ENCODE data around the gene H3-3A.

H3-3A gene

GRCh38 chr1:226111098-226111882, 48.8 kb downstream of the H3-3A start:
- DNase-seq (ENCODE audit: low read depth) = no peak

DNA sequence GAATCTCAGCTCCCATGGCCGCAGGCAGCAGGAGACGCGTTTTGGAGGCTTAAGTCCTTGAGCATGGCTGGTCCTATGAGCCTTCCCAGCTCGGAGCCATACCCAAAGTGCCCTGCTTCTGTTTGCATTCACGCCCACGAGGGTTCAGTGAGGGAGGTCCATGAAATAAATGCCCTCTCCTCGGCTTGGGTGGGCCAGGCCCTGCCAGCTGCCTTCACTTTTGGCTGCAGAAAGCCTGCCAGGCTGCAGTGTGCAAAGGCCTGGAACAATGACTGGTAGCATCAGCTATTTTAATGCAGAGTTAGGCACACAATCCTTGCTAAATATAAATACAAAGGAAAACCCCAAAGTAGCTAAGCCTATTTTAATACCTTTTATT, 49.4 kb downstream of the H3-3A start:
- DNase-seq (ENCODE audit: low read depth) = no peak

DNA sequence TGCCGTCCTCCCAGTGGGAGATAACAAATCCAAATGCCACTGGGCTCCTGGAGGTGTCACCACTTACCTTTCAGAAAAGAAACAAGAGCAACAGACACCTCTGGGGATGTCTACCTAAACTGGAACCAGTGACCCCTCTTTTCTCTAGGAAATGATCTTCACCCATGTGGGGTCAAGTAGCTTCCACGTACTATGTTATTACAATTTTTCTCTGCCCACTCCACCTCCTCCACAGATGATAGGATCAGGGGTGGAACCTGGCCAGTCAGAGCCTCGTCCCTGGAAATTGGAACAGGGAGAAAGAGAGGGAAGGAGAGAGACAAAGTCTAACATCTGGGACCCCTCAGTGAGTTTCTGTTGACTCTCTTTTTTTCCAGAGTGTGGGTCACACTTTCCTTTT, 50.1 kb downstream of the H3-3A start:
- DNase-seq (ENCODE audit: low read depth) = no peak

DNA sequence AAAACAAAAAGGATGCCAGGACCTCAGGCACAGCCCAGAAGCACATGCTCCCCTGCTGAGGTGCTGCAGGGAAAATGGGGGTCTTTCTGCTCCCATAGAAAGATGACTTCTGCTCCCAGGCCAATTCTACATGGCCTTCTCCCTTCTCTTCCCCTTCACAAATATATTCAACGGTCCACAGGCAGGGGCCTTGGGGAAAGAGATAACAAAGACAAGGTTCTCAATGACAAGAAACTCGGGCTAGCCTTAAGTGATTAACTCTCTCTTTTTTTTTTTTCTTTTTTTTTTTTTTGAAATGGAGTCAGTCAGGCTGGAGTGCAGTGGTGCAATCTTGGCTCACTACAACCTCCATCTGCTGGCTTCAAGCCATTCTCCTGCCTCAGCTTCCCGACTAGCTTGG, 54.2 kb downstream of the H3-3A start:
- no peak for DNase-seq (ENCODE audit: low read depth)

DNA sequence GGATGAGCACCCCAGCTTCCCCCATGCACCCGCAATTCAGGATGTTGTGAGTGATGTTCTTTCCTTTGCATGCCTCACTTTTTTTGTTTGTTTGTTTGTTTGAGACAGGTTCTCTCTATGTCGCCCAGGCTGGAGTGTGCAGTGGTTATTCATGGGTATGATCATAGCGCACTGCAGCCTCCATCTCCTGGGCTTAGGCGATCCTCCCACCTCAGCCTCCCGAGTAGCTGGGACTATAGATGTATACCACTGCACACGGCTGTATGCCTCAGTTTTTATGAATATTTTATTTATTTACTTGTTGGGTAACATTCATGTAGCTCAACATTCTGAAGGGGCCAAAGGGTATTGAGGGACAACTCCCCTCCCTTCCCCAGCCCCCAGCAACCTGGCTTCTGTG, 54.8 kb downstream of the H3-3A start:
- DNase-seq (ENCODE audit: low read depth) = no peak

DNA sequence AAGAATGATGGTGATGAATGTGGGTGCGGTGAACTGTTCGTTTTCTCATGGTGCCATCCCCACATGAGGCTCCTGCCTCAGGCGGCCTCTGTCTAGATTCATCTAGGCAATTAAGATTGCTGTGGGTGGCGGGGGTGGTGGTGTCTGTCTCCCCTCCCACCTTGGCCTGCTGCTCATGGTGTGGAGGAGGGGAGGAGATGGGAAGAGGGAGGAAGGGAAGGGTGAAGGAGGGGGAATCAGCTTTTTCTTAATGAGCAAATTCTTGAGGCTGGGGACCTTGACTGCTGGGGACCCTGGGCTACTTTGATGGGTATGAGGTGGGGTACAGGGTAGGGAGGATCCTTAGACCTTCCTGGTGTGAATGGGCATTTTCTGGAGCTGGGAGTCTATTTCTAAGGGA, 55.8 kb downstream of the H3-3A start:
- no peak for DNase-seq (ENCODE audit: low read depth)

- DNase-seq (ENCODE audit: low read depth) = no peak
These were observed 56.7 kb downstream of the H3-3A start for GRCh38 chr1:226119169-226119568.

DNA sequence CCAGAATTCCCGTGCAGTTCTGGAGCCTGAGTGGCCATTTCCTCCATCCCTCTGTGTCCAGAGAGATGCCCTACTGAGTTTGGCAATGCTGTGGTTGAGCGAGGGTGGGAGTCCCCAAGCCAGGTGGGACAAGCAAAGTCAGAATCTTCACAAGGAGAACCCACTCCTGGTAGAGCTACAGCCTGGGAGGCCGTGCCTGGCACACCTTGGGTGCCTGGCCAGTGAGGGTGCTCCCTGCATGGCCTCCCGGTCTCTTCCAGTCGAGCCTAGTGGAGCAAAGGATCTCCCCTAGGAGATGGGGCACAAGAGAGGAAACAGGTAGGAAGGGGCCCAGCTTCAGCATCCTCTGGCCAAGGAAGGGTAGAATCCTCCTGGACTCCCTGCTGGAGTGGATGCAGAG, 57.9 kb downstream of the H3-3A start:
- DNase-seq (ENCODE audit: low read depth) = no peak

DNA sequence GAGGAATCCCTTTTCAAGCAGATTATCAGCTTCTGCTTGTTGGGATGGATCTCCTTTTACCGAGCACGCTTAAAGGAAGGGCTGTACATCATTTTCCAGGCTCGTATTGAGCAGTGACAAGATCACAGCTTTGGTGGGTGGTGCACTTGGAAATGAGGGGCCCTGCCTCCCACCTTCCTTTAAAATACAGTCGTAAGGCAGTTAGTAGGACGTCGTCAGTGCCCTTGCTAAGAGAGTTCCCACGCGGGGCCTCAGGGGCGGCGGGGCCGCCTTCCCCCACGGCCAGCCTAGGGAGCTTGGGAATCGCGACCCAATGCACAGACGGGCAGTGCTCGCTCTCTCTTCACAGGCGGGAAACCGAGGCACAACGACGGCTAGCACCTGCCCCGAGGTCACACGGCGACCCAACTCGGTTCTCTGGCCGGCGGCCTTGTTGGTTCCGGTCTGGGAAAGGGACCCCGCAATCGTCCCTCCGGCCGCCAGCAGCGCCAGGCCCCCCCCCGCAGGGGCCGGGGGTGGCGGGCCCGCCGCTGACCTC, 58.6 kb downstream of the H3-3A start:
- DNase-seq (ENCODE audit: low read depth) = no peak
